Heart left ventricle (tissue), 16 donors: ENCODE measurements around the gene CTSE. TPM values are rescaled to one million over a fixed set of nuclear protein-coding genes. Genes with fewer than 3 reads are reported as not detected.
A peak's percentile ranks its signal among the peaks of the same experiment; 100 is the strongest.

ENCODE experiments used
- ATAC-seq, 4 donors: fragments of 200-7000 bp; cut with Tn5 transposase; one replicate each; pipeline ENCODE4 v1.9.1; 2020 to 2022; ENCODE audit warnings: moderate library complexity in 4 of 4, mild to moderate bottlenecking in 3 of 4, moderate number of reproducible peaks in 1 of 4
- DNase-seq, 5 donors: peaks; one replicate each; pipeline ENCODE4 v3.0.0-alpha.2; 2020
- H3K27ac ChIP-seq, 12 donors: fragments of 200-600 bp; sonication (generic) in 4 of 12; one replicate each; pipeline versions ENCODE4 v1.5.0 to v1.8.0; 2016 to 2022; ENCODE audit warnings: mild to moderate bottlenecking in 2 of 12
- H3K27me3 ChIP-seq, 9 donors: fragments of 200-600 bp; sonication (generic) in 2 of 9; one replicate each; pipeline versions ENCODE4 v1.5.1 to v1.8.0; 2016 to 2022; ENCODE audit warnings: mild to moderate bottlenecking in 3 of 9
- H3K36me3 ChIP-seq, 9 donors: fragments of 200-600 bp; sonication (generic) in 2 of 9; one replicate each; pipeline versions ENCODE4 v1.5.0 to v1.8.0; 2018 to 2022; ENCODE audit warnings: mild to moderate bottlenecking in 2 of 9
- H3K4me1 ChIP-seq, 12 donors: fragments of 200-600 bp; sonication (generic) in 4 of 12; one replicate each; pipeline versions ENCODE4 v1.5.0 to v1.8.0; 2016 to 2022; ENCODE audit warnings: mild to moderate bottlenecking in 3 of 12
- H3K4me3 ChIP-seq, 12 donors: fragments of 200-600 bp; sonication (generic) in 4 of 12; one replicate each; pipeline versions ENCODE4 v1.5.0 to v1.8.0; 2017 to 2022; ENCODE audit warnings: mild to moderate bottlenecking in 9 of 12, moderate library complexity in 4 of 12
- H3K9me3 ChIP-seq, 12 donors: fragments of 200-600 bp; sonication (generic) in 4 of 12; one replicate each; pipeline versions ENCODE4 v1.5.0 to v1.8.0; 2016 to 2022; ENCODE audit warnings: mild to moderate bottlenecking in 1 of 12
- CTCF ChIP-seq, 12 donors: fragments of 200-600 bp; sonication (generic) in 4 of 12; IDR thresholded peaks; one replicate each; pipeline versions ENCODE4 v1.5.0 to v1.8.0; 2018 to 2022; ENCODE audit warnings: antibody characterized with exemption in 12 of 12, mild to moderate bottlenecking in 5 of 12
- POLR2A ChIP-seq, 2 donors: fragments of 450-650 bp; IDR thresholded peaks; one replicate each; pipeline ENCODE4 v1.6.1; 2017; ENCODE audit warnings: antibody characterized with exemption in 2 of 2, mild to moderate bottlenecking in 2 of 2, moderate library complexity in 2 of 2
- WGBS, 4 donors: extraction: QIAGEN DNeasy Blood & Tissue Kit in 2 of 4; methylation state at CpG; one replicate each; pipeline versions ENCODE4 v1.1.5 to v1.1.7; 2013 to 2018; 5-methylcytosine and 5-hydroxymethylcytosine counted together
- intact Hi-C, 10 donors: fragments of 100-400 bp; cut with DNase I; formaldehyde crosslinking; loops; one replicate each; pipeline versions ENCODE4 v1.11.1 to v1.14.2; 2022
- polyA plus RNA-seq, 2 donors: library from polyadenylated mRNA; stranded (reverse); fragments of 200-250 nt; gene quantifications; one replicate each; pipeline ENCODE4 v1.2.3, GENCODE V29; 2013
- total RNA-seq, 9 donors: library from RNA; depleted of rRNA in 2 of 9; stranded (reverse); fragments of >200 nt in 2 of 9; fragmentation: NEBNext Ultra II Directional in 3 of 9; extraction: Animal tissue kit (Norgen Biotek cat#: 25700) in 3 of 9; gene quantifications; one replicate each; pipeline versions ENCODE4 v1.1.0 to v1.2.4, GENCODE V29; 2016 to 2023
- donor health status: ischemic (EF 13 %, LVEDD 7.1; RV severe dilation, severe dysfunction).
- donor health status: healthy with polysubstance abuse.
- donor health status: DM: no; HTN: yes; CAD: no.
- donor health status: DM: no; HTN: no; CAD: no.
- donor health status: ischemic (EF 25% LVEDD 6.9; RV normal size, moderate dysfunction).
- donor health status: ischemic (EF 25% LVEDD 5.7; RV mildly dilated, moderate dysfunction).
- donor health status: healthy.
- donor health status: DM: yes; HTN: yes; CAD: no.
- donor health status: ischemic (EF 35%, LVEDD 5.7; RV mildly dilated, moderate dysfunction).
- donor health status: nonischemic (EF 11% LVEDD 7.7; RV severe dilation, severe dysfunction).
- donor health status: DM: yes; HTN: yes; CAD: no.
- donor health status: PGD.
- donor health status: ischemic (EF 29% LVEDD 5.4; RV normal size, mild dysfunction).
- donor health status: nonischemic (EF 23%, LVEDD 6.1; RV moderate dilation, normal function).

The CTSE gene
- total and polyA plus RNA-seq, 11 donors, result 2.2 TPM; not detected in 10

GRCh38 chr1:205990226-205990625 lies 33.5 kb downstream of the CTSE start:
- no peak overlapping the region for H3K4me3 ChIP-seq
- no peak for ATAC-seq
- peaks cover 0 to 29% (median 15%) of the 10 kb centered on the region in 12 donors for H3K4me1 ChIP-seq
- intact Hi-C loops, result loop anchor here in 1 of 10 donors (5.0 kb wide), 1 partner anchor 127 kb away; the partner anchor contains the start of gene AVPR1B
- H3K9me3 ChIP-seq, result no peaks in the 10 kb centered on the region
- no peak for DNase-seq
- no peaks in the 10 kb centered on the region for H3K27me3 ChIP-seq
- WGBS, 4 donors, result 88 to 95% (median 92%) methylated on average over 2 of the region's 2 CpGs
- peaks cover 0 to 38% (median 0%) of the 10 kb centered on the region in 9 donors for H3K36me3 ChIP-seq
- no peak for TF ChIP-seq POLR2A (IDR thresholded peaks at IDR 0.05)
- TF ChIP-seq CTCF (IDR thresholded peaks at IDR 0.05), result no peak
- H3K27ac ChIP-seq, result no peak overlapping the region

- DNase-seq (no peak), ATAC-seq (no peak)
- Histone ChIP-seq H3K36me3 (peaks cover 0 to 38% (median 0%) of the 10 kb centered on the region in 9 donors), H3K9me3 (no peaks in the 10 kb centered on the region), H3K27ac (no peak overlapping the region), H3K27me3 (no peaks in the 10 kb centered on the region), H3K4me1 (peaks cover 0 to 29% (median 15%) of the 10 kb centered on the region in 12 donors), H3K4me3 (no peak overlapping the region)
- 82 to 90% (median 87%) methylated on average over 5 of the region's 5 CpGs for WGBS, 4 donors
- intact Hi-C loops, result loop anchor here in 2 of 10 donors (5.0 kb wide), 2 partner anchors 43 to 128 kb away; partner anchors contain the start of gene AVPR1B (in 1 of the 2)
- no peak for TF ChIP-seq POLR2A (IDR thresholded peaks at IDR 0.05)
- no peak for TF ChIP-seq CTCF (IDR thresholded peaks at IDR 0.05)
Measured at GRCh38 chr1:205989786-205990185, 33.9 kb downstream of the CTSE start.

- intact Hi-C loops, result loop anchor here in 1 of 10 donors (5.0 kb wide), 1 partner anchor 44 kb away; no protein-coding TSS in a partner anchor
- Histone ChIP-seq H3K36me3 (peaks cover 0 to 34% (median 0%) of the 10 kb centered on the region in 9 donors), H3K4me3 (no peak overlapping the region), H3K27me3 (no peaks in the 10 kb centered on the region), H3K9me3 (no peaks in the 10 kb centered on the region), H3K4me1 (peaks cover 0 to 40% (median 17%) of the 10 kb centered on the region in 12 donors), H3K27ac (peak overlapping the region in 4 of 12 donors; percentile 3 to 36 (median 12))
- no peak for TF ChIP-seq POLR2A (IDR thresholded peaks at IDR 0.05)
- TF ChIP-seq CTCF (IDR thresholded peaks at IDR 0.05), result no peak
- DNase-seq (peak in 2 of 5 donors; percentile 45 to 57), ATAC-seq (peak in 3 of 4 donors; percentile 31 to 81 (median 49))
- 59 to 78% (median 68%) methylated on average over 12 of the region's 12 CpGs for WGBS, 4 donors
Measured at GRCh38 chr1:205988585-205988995, 35.1 kb downstream of the CTSE start.

- peaks cover 0 to 40% (median 17%) of the 10 kb centered on the region in 12 donors for H3K4me1 ChIP-seq
- H3K27ac ChIP-seq, result no peak overlapping the region
- H3K27me3 ChIP-seq, result no peaks in the 10 kb centered on the region
- no peak for TF ChIP-seq CTCF (IDR thresholded peaks at IDR 0.05)
- DNase-seq, result no peak
- no peak for ATAC-seq
- H3K4me3 ChIP-seq, result no peak overlapping the region
- H3K9me3 ChIP-seq, result no peaks in the 10 kb centered on the region
- peaks cover 0 to 23% (median 0%) of the 10 kb centered on the region in 9 donors for H3K36me3 ChIP-seq
- intact Hi-C loops, result loop anchor here in 1 of 10 donors (5.0 kb wide), 1 partner anchor 45 kb away; no protein-coding TSS in a partner anchor
- 48 to 69% (median 56%) methylated on average over 2 of the region's 2 CpGs for WGBS, 4 donors
Measured at GRCh38 chr1:205986861-205987260, 36.8 kb downstream of the CTSE start.
